Tibial nerve (tissue), 3 donors: Measurements from ENCODE around the gene PHF12.

Experiments
- POLR2A ChIP-seq, 2 donors: fragments of 450-650 bp; IDR thresholded peaks; one replicate each; pipeline ENCODE4 v1.6.1; 2017; ENCODE audit warnings: antibody characterized with exemption in 2 of 2, mild to moderate bottlenecking in 2 of 2, moderate library complexity in 2 of 2
- TF ChIP-seq, protein P1 (sequence below), 5 experiments: fragments of 200-600 bp in 3 of 5; fragments of 450-650 bp in 2 of 5; sonication (generic) in 3 of 5; IDR thresholded peaks; one replicate each; pipeline ENCODE4 v1.5.1; 2016 to 2019; ENCODE audit warnings: antibody characterized with exemption in 5 of 5, mild to moderate bottlenecking in 3 of 5, moderate library complexity in 2 of 5

DNA sequence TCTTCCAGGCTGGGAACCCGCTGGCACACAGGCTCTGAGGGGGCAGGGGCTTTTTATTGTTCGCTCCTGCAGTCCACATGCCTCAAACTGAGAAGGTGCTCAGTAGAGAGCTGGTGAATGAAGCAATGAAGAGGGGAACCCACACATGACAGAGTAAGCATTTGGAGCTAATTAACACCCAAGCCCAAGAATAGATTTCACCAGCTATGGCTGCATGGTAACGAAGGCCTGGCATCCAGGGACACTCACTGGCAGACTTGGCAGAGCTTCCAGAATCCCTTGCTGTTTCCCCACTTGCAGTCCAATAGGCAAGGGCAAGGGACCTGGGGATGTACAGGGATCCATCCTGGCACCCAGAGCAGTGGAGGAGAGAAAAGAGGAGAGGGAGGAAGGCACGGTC is 66.0 kb downstream of the PHF12 start:
- TF ChIP-seq, protein P1, sequence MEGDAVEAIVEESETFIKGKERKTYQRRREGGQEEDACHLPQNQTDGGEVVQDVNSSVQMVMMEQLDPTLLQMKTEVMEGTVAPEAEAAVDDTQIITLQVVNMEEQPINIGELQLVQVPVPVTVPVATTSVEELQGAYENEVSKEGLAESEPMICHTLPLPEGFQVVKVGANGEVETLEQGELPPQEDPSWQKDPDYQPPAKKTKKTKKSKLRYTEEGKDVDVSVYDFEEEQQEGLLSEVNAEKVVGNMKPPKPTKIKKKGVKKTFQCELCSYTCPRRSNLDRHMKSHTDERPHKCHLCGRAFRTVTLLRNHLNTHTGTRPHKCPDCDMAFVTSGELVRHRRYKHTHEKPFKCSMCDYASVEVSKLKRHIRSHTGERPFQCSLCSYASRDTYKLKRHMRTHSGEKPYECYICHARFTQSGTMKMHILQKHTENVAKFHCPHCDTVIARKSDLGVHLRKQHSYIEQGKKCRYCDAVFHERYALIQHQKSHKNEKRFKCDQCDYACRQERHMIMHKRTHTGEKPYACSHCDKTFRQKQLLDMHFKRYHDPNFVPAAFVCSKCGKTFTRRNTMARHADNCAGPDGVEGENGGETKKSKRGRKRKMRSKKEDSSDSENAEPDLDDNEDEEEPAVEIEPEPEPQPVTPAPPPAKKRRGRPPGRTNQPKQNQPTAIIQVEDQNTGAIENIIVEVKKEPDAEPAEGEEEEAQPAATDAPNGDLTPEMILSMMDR (IDR thresholded peaks at IDR 0.05) = no peak
- TF ChIP-seq POLR2A (IDR thresholded peaks at IDR 0.05) = no peak
